Astrocyte of the cerebellum (primary cell): Measurements from ENCODE around the gene SGIP1.

Experiments
- DNase-seq: peaks from one replicate; pipeline ENCODE4 v3.0.0-alpha.2; 2011; ENCODE audit warnings: low read depth
- H3K4me3 ChIP-seq: 2 replicates; pipeline ENCODE4 v1.5.1; 2011; ENCODE audit warnings: mild to moderate bottlenecking, low read depth, low read length, moderate library complexity
- CTCF ChIP-seq: IDR thresholded peaks from 2 replicates; pipeline ENCODE4 v1.5.1; 2012; ENCODE audit warnings: low read length, low read depth, moderate library complexity, mild to moderate bottlenecking; ENCODE audit errors: missing control alignments
- in situ Hi-C: cut with HindIII; loops from 2 replicates; pipeline ENCODE4 v1.10.0; 2017; ENCODE audit warnings: low sequenced_read_pairs

SGIP1 gene

GRCh38 chr1:66751160-66751559 is 217.2 kb downstream of the SGIP1 start:
- in situ Hi-C loops, result no loop called here
- H3K4me3 ChIP-seq, result no peak overlapping the region

GRCh38 chr1:66752000-66752592 is 218.1 kb downstream of the SGIP1 start, which contains the start of gene DYNLT5:
TSS of gene DYNLT5 (plus strand) at chr1:66752459. CDS start at chr1:66754659, 2,200 bp downstream.
- peak within 1 kb of the TSS; percentile 43 for H3K4me3 ChIP-seq
- peak; percentile 7 for TF ChIP-seq CTCF
- peak; percentile 2 for DNase-seq
- in situ Hi-C loops, result no loop called here

More at GRCh38 chr1:66751160-66751559, 217.2 kb downstream of the SGIP1 start:
- TF ChIP-seq CTCF, result no peak
- DNase-seq, result no peak

- H3K4me3 ChIP-seq, result peak overlapping the region; percentile 43
- in situ Hi-C loops, result no loop called here
- TF ChIP-seq CTCF, result no peak
- no peak for DNase-seq
Measured at GRCh38 chr1:66752671-66753371, 218.9 kb downstream of the SGIP1 start.

- no peak overlapping the region for H3K4me3 ChIP-seq
- DNase-seq, result no peak
- no peak for TF ChIP-seq CTCF
- in situ Hi-C loops, result no loop called here
Measured at GRCh38 chr1:66757722-66758240, 223.8 kb downstream of the SGIP1 start.

- in situ Hi-C loops, result no loop called here
- DNase-seq, result no peak
- H3K4me3 ChIP-seq, result no peak overlapping the region
- TF ChIP-seq CTCF, result no peak
Measured at GRCh38 chr1:66758241-66758755, 224.3 kb downstream of the SGIP1 start.

GRCh38 chr1:66760506-66760905 is 226.6 kb downstream of the SGIP1 start:
- H3K4me3 ChIP-seq, result no peak overlapping the region
- TF ChIP-seq CTCF, result no peak
- DNase-seq, result no peak
- in situ Hi-C loops, result no loop called here
